Stimulated activated CD8-positive, alpha-beta memory T cell treated with anti-CD3 and anti-CD28 coated beads, Interleukin-7, amount 100 ng/mL, for 1 hour (primary cell): Measurements from ENCODE around the gene USP9Y.

Source experiments
- DNase-seq, 2 donors: peaks; one replicate each; pipeline ENCODE4 v3.0.0-alpha.2; 2020; ENCODE audit warnings: low read depth in 2 of 2

Gene USP9Y

DNA sequence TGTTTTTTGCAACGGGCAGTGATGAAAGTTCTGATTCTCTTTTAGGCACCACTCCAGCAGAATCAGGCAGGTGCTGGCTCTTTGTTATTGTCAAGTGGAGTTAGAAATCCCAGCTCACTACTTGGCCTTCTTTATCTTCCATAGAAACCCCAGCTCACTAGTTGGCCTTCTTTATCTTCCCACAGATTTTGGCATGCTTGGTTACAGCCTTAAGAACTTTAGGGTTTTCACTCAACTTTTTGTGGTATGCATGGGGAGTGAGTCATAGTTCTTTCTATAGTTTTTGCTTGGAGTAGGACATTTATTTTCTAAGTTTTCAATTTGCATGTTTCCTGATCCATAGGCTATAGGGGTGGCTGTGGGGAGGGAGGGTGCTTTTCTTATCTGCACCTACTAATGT, 55.0 kb downstream of the USP9Y start:
- DNase-seq = no peak

- no peak for DNase-seq
Observed at GRCh38 chrY:12765976-12766375, 64.9 kb downstream of the USP9Y start.

DNA sequence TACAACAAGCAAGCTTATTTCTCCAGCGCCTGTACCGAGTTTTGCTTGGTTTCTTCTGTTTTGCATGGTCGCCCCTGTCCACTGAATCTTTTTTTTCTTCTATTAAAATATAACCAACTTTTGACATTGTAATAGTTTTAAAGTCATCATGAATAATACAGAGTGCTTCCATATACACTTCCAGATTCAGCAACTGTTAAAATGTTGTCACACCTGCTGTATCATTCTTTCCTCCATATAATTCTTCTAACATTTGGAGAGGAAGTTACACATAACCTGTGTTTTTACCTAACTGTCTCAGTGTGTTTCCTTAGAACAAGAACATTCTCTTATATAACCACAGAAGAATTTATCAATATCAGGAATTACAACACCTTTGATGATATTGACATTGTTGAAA, 83.5 kb downstream of the USP9Y start:
- DNase-seq = no peak

DNA sequence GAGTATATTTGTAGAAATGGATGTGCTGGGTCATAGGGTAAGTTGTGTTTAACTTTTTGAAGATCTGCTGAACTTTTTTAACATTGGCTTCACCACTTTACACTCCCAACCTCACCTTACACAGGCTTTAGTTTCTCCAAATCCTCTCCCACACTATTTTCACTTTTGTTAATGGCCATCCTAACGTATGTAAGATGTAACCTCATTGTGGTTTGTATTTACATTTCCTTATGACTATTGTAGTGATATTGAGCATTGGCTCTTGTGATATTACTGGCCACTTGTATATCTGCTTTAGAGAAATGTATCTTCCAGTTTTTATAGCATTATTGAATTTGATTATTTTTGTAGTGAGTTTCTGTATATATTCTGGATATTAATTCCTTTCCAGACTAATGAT, 93.0 kb downstream of the USP9Y start:
- DNase-seq = no peak

GRCh38 chrY:12808046-12808445, 107.0 kb downstream of the USP9Y start:
- no peak for DNase-seq

DNA sequence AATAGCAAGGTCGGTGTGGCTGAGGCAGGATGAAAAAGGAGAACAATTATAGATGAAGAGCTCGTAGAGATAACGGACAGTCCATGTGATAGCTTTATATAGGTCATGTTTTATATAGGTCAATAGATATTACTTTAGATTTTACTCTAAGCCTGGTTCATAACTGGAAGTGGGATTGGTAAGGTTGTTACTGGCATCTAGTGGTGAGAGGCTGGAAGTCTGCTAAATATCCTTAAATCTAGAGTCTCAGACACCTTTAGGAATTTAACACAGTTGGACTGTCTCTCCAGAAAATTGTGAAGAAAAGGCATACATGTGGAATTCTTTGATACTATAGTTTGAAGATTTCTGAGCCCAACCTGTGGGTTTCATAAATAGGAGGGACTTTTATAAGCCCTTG, 108.0 kb downstream of the USP9Y start:
- no peak for DNase-seq

DNA sequence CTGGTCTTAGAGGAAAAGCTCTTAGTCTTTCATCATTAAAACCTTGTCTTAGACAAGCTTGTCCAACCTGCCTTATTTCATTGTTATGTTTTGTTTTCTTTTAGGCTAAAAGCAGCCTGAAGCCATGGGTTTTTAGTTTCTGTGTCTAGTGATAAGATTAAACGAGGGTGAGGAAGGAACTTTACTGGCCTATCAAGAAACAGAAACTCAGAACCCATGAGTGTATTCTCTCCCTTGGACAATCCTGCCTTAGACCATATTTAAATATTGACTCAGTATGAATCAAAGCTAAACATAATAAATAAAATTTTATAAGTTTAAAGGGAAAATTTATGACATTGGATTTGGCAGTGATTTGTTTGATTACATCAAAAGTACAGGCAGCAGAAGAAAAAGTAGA, 122.4 kb downstream of the USP9Y start:
- no peak for DNase-seq

DNA sequence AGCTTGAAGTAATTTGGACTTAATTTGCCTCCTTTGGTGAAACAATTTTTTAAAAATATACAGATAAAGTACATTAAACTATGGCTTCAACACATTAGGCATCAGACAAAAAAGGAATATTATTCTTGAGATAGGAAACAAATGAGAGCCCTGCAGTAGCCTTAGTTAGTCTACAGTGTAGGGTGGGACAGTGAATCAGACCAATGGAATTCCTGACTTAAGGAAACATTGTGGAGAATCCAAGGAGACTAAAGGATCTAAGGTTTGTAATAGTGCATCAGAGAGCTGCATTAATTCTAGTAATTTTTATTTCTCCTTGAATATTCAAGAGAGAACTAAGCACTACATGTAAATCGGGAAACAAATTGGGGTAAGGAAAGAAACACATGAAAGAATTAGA, 125.8 kb downstream of the USP9Y start:
- no peak for DNase-seq

GRCh38 chrY:12833284-12833683, 132.3 kb downstream of the USP9Y start:
- DNase-seq = no peak

- DNase-seq = no peak
Observed at GRCh38 chrY:12837550-12837949, 136.5 kb downstream of the USP9Y start.

GRCh38 chrY:12841368-12841767, 140.3 kb downstream of the USP9Y start:
- no peak for DNase-seq

DNA sequence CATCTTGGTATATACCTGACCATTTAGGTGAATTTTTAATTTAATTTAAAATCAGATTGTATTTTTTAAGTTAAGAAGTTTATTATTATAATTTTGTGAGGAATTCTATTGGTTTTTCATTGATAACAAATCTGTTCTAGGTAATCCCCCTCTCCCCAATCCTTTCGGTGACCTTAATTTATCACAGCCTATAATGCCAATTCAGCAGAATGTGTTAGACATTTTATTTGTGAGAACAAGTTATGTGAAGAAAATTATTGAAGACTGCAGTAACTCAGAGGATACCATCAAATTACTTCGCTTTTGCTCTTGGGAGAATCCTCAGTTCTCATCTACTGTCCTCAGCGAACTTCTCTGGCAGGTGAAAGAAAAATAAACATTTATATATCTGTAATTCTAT, 145.8 kb downstream of the USP9Y start:
- no peak for DNase-seq

GRCh38 chrY:12855791-12856275, 154.8 kb downstream of the USP9Y start:
- DNase-seq = no peak

- no peak for DNase-seq
Observed at GRCh38 chrY:12867960-12868359, 166.9 kb downstream of the USP9Y start.

- no peak for DNase-seq
Observed at GRCh38 chrY:12896973-12897372, 195.9 kb downstream of the USP9Y start.

DNA sequence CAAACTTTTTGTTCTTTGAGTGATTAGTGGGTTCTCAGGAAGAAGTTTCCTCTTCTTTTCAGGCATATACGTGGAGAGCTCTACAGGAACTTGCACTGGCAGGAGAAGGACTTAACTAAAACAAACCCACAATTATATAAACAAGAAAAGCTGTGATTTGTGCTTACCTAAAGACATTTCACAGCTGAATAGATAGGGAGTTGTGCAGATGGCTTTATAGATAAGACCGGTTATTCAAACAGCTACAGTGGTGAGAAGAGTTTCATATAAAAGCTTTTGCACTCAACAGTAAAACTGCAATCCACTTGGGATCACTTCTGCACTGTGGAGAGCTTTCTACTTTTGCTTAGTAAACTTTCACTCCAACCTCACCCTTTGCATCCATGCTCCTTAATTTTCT, 197.6 kb downstream of the USP9Y start:
- no peak for DNase-seq

DNA sequence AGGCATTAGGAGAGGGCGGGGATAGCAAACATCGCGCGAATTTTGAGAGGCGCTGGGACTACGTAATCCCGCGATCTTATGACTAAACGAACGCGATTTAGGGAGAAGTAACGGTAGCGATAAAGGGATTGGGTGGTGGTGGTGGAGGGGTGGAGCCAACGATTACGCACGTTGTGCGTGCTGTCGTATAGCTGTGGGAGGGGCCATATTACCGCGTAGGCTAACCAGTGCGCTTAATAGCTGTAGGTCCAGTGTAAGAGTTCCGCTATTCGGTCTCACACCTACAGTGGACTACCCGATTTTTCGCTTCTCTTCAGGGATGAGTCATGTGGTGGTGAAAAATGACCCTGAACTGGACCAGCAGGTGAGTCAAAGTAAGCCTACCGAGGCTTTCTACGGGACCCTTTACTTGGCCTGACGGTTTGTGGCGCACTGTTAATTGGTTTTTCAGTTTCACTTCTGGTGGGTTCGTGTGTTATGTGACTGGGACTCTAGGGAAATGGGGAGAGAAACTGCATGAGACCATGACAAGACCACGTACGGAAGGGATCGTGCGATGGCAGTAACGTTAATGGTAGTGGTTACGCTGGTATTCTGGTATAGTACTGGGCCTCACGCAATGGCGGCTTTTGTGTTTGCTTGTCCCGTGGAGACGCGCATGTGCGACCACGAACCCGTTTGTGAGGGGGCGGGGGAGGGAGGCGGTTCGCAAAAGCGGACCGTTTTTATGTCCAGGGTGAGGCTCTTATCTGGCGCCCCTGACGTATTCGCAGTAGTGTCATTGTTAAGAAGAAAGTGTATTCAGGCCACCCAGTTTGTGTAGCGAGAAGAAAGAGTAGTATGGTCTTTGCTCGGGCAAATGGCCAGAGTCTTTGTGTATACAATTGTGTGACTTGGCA, 203.8 kb downstream of the USP9Y start, which contains the start of gene DDX3Y:
DDX3Y (plus strand) TSS at position 251 of the 899 bp plus-strand sequence; CDS start at position 320, 69 bp downstream.
- DNase-seq = peak in 1 of 2 donors; percentile 63

- DNase-seq = peak in 1 of 2 donors; percentile 47
Observed at GRCh38 chrY:12905517-12905872, 204.5 kb downstream of the USP9Y start.

DNA sequence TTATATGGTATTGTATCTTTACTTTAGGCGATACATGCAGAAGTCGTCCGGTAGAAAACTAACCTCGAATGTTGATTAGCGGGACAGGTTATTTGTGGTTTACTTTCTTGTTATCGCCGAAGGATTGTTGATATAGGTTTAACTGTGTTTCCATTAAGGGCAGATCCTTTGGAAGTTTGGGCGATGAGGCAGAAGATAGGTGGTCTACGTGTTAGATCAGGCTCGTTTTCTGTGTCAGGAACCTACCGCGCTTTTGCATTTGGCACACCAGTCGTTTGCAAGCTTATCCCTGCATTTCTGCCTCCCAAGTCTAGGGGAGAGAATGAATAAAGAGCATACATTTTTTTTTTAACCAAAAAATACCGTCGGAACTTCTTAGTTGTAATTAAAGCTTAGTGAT, 204.9 kb downstream of the USP9Y start:
- no peak for DNase-seq
